NCI-H524 (cell line): ENCODE measurements around the gene CENPT.
A peak's percentile ranks its signal among the peaks of the same experiment; 100 is the strongest.

Experiments used
- DNase-seq, 2 experiments: peaks; one replicate each; lab custom pipeline; 2025; lab: John Stamatoyannopoulos, UW

CENPT gene

DNA sequence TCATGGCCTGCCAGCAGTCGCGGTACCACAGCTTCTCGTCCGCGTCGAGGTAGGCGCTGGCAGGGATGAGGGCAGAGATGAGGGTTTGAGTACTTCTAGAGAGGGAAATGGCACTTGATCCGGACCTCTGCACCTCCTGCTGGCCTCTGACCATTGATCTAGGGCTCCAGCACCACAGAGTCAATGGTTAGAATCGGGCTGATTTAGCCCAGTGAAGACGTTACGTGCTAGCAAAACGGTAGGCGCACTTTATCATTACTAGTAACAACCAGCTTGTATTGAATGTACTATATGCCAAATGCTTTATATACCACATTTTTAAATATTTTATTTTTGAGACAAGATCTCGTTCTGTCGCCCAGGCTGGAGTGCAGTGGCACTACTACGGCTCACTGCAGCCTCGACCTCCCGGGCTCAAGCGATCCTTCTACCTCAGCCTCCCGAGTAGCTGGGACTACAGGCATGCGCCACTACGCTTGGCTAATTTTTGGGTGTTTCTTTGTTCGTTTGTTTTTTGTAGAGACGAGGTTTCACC, 40.3 kb downstream of the CENPT start:
- no peak for DNase-seq

DNA sequence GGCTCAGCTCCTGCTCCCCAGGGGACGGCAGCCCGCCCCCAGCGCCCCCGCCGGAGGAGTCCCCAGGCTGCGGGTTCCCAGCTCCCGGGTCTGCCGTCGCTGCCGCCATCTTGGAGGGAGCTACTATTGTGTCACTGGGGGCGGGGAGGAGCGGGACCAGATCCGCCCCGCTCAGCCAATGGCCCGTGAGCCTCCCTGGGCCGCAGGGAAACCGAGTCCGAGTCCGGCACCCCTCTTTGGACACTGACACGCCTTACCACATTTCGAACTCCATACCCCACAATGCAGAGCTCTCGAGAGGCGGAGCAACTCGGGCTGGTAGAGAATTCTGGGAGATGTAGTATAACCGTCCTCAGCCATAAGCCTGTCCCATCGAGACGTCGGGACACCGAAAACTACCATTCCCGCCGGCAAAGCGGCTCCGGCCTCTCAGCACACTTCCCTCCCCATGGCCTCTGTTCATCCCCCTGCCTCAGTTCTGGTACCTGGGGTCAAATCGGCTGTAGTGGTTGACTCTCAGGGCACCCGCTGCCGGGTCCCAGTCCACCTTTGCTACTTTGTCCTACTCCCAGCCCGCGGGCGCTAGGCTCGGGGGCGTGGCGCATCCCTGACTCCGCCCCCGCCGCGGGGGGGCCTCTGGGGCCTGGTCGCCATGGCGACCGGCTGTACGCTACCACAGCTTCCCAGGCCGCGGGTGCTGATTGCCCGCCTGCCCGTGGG, 40.9 kb downstream of the CENPT start, which contains the start of the genes RANBP10 and TSNAXIP1:
TSS of gene RANBP10 (minus strand) at position 133 of the 720 bp plus-strand sequence. CDS start at position 109, 24 bp downstream.
TSS of gene TSNAXIP1 (plus strand) at position 462 of the 720 bp plus-strand sequence. CDS start 261 bp downstream, outside the sequence.
- DNase-seq: peak; percentile 99 to 100

DNA sequence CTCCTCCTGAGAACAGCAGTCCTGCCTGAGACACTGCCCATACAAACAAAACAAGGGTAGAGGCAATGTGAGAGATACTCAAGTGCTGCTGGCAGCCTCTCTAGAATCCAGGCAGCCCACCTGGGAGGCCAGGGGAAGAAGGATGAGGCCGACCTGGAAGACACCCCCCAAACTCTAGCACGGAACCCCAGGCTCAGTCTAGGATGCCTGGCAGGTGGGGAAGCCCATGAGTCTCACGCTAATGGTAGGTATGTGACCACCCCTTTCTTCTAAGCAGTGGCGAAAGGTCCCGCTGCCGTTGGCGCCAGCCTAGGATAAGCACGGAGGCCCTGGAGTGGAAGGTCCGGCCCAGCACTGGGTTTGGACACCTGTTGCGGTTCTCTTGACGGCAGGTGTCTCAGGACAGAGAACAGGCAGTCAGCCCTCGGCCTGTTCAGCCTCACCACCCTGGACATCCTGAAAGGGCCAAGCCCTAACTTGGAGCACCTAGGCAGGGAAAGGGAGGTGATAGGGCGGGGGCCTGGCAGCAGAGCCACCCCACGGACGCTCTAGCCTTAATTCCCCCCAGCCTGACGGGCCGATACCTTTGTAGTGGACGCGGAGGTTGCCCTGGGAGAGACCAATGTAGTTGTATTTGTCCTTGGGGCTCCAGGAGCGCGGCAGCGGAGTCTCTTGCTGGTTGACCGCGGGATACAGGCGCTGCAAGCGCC, 41.6 kb downstream of the CENPT start:
- DNase-seq: no peak

DNA sequence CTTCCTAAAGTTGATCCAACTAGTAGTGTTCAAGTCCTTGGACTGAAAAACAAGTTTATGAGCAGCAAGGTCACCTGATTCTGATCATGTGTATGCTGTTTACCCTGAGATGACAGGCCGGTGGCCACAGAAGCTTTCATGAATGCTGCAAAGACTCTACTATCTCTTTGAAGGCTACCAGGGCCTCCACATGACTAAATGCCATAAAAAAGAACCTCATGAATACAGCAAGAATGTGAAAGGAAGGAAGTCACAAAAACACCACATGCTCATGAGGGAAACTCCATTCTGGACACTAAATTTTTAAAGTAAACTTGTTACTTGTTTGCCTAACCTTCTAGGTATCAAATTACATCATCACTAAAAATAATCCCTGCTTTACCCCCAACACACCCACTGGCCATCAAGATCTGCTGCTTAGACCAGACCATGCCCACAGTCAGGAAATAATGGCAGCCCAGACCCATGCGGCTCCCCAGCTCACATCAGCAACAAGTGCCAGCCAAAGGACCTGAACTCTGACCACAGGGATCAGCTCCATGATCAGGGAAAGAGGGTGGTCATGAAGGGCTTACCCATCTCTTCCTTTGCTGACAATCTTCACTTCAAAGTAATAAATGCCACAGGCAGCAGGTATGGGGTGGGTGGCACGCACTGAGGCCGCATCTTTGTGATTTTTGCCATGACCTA, 42.5 kb downstream of the CENPT start:
- no peak for DNase-seq

DNA sequence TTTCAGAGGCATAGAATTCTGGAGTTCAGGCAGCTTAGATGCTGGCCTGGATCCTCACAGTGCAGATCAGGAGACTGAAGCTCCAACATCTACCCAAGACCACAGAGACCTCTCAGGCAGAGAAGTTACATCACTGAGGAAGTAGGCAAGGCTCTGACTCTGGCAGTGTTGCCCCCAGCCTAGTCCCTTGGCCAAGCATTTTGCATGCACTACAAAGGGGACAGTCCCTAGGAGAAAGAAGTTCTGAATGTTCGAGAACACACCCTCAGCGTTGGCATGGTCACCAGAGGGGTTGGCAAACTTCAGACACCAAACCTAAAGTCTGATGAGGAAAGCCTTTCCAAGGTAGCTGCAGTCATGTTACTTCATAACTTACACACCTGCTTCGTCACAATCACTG, 43.6 kb downstream of the CENPT start:
- DNase-seq: no peak

DNA sequence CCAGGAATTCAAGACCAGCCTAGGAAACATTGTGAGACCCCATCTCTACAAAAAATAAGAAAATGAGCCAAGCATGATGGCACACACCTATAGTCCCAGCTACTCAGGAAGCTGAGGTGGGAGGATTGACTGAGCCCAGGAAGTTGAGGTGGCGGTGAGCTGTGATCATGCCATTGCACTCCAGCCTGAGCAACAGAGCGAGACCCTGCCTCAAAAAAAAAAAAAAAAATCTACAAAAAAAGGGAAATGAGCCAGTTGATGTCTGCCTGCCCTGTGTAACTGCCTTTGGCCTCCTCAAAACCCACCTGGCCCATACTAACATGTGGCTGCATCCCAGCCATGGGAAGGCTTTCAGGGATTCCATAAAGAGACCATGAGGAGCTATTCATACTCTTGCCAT, 45.6 kb downstream of the CENPT start:
- no peak for DNase-seq

DNA sequence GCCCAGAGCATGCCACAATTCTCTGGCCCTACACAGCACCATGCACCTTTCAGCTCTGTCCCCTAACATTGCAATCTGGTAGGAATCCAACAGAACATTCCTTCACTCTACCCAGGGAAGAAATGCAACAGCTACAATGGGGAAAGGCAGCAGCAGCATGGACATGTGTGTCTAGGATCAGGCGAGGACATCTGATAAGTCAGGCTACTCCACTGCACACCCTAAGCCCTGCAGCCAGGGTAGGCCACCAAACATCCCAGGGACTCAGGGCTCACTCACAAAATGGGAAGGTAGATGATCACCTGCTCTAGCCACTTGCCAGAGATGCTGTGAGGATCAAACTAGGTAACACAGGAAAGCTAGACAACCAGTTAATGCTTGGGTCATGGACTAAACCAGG, 46.3 kb downstream of the CENPT start:
- DNase-seq: no peak

DNA sequence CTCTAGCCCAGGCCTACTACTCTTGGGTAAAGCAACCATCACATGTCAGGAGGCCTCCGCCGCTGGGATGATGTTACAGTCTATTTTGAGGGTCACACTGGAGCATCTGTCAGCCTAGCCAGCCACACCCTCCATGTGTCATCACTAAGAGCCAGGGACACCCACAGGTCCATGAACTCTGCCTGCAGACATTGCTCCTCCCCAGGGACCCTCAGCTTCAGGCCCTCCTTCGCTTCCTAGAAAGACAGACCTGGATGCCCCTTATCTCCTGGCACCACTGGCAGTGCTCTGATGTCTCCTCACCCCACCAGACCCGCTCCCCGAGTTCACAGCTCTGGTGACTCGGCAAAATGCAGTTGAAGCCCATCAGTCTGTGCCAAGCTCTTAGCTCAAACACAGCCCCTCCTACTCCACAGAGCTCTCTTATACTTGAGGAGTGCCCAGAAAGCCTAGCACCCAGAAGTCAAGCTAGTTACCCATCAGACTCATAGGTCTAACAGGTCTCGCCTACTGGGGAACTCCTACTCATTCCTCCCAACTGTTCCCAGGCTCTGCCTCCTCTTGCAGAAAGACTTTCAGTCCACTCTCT, 47.1 kb downstream of the CENPT start:
- no peak for DNase-seq

DNA sequence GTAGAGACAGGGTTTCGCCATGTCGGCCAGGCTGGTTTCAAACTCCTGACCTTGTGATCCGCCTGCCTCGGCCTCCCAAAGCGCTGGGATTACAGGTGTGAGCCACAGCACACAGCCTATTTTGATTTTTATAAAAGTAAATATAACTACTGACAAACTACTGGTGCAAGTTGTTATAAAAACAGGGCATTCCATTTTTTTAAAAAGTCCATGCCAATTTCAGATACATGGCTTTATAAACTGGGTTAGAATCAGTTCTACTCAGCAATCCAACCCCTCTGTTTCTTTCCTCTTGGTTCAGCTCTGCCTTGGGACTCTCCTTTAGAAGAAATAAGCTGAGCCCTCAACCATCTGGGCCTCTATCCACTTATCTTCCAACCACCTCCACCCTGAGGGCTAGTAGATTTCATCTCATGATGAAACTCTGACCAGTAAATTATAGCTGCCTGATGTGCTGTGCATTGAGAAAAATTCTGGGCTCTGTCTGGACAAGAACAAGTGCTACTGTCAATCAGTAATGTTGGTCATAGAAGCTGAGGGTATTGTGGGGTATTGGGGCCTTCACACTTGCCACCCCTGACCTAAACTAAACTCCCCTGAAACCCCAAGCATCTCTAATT, 51.3 kb downstream of the CENPT start:
- peak in 1 of 2 experiments; percentile 26 for DNase-seq

DNA sequence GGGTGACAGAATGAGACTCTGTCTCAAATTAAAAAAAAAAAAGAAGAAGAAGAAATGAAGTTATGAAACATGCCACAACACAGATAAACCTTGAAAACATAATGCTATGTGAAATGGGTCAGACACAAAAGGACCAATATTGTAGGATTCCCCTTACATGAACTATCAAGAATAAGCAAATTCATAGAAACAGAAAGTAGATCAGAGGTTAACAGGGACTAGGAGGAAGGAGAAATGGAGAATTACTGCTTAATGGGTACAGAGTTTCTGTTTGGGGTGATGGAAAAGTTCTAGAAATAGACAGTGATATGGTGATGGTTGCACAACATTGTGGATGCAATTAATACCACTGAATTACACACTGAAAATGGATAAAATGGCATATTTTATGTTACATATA, 57.4 kb downstream of the CENPT start:
- DNase-seq: no peak

DNA sequence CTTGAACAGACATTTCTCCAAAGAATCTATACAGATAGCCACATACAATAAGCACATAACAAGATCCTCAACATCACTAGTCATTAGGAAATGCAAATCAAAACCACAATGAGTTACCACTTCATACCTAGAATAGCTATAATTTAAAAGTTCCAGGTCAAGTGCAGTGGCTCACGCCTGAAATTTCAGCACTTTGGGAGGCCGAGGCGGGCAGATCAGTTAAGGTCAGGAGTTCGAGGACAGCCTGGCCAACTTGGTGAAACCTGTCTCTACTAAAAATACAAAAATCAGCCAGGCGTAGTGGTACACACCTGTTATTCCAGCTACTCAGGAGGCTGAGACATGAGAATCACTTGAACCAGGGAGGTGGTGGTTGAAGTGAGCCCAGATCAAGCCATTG, 61.0 kb downstream of the CENPT start:
- no peak for DNase-seq

DNA sequence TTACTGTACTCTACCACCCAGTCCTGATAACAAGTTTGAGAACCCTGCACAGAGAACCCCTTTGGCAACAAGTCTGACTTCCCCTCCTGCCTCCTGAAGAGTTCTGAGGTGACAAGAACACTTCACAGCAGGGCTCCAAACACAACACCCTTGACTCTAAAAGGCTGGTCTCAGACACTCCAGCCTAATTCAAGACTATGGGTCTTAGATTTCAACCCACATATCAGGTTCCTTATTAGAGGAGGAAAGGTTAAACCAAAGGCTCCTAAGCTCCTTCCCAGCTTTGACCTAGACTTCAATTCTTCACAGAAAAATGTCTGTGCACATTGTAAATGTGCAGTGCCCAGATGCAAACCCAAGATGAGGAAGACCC, 64.2 kb downstream of the CENPT start:
- no peak for DNase-seq

DNA sequence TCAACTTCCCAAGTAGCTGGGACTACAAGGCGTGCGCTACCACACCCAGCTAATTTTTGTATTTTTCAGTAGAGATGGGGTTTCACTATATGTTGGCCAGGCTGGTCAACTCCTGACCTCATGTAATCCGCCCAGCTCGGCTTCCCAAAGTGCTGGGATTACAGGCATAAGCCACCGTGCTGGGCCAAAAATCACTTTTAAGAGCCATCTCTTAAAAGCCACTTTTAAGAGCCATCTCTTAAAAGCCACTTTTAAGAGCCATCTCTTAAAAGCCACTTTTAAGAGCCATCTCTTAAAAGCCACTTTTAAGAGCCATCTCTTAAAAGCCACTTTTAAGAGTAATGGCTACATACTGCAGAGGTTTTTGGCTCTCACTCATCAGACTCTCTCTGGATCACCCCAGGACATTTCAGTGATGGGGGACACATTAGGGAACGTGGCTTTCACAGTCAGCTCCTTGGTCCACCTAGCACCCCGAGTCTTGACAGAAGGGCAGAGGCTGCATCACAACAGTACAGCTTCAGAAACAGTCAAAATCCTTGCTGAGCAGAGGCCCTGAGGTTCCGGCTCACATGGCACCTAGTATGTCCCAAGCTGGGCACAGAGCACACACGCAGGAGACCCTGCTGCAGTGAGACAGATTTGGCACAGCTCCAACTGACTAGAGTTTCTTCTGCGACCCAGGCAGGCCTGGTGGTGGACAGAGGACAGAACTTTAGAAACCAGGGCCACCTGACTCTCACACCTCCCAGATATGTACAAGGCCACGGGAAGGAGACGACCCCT, 64.7 kb downstream of the CENPT start:
- peak; percentile 32 to 59 for DNase-seq

DNA sequence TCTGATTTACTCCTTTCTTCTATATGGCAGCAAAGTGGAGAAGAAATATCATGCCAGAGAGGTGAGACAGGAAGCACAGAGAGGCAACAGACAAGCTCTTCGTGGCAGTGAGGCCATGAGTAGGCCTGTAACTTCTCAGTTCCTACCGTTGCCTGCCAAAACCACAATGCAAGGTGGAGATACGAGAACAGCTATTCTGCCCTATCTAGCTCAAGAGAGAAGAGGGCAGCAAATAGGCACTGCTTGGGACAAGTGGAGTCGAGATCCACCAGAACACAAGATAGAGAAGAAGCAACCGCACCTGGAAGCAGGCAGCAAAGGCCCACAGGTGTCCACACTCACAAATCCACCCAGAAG, 66.0 kb downstream of the CENPT start:
- DNase-seq: no peak

DNA sequence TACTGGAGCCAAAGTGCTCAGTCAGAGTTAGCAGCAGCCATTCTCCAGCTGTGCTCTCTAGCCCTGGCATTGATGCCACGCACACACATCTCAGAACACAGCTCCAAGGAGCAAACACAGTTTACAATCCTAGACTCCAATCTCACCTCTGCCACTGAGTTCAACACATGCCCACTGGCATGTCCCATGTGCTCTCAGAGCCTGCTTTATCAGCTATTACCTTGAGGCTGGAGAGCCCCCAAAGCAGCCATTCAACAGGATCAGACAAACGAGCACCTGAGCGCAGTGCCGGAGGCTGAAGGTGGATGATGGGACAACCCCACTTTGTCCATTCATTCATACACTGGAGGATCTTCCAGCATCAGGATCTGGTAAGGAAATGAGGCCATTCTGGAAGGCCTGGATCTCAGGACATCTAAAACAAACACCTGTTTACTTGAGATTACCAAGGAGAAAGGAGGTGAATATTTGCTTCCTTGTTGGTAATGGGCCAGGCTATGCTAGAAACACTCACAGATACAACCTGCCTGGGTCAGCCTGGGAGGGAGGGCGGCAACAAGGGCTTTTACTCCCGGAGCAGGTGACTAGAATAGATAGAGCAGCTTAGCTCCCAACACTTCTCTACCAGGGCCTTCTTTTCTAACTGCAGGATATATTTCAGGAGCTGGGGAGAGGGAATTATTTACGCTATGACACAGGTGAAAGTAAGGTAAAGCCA, 66.5 kb downstream of the CENPT start:
- DNase-seq: no peak

DNA sequence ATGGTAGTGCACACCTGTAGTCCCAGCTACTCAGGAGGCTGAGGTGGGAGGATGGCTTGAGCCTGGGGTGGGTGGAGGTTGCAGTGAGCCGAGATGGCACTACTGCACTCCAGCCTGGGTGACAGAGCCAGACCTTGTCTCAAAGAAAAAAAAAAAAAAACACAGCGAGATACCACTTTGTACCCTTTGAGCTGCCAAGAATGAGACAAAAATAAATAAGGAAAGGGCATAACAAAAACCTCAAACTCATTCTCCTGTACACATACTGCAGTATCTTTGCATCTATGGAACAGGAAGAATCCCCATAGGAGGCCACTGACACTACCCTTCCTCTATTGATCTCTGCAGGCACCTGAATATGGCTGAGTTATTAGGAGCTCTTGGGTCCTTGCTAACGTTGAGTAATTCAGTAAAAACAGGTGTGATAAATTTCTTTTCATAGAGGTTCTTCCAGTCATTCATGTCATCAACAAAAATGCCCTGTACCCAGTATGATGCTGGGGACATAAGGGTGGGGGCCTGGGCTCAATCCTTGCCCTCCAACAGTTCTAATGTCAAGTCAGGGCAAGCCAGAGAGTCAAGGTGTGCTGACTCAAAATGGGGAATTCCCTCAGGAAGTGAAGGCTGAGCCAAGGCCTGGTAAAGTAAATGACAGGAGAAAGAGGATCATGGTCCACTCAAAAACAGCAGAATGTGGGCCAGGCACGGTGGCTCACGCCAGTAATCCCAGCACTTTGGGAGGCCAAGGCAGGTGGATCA, 68.1 kb downstream of the CENPT start:
- DNase-seq: no peak
